GDM1 (cell line): Measurements from ENCODE around the gene EPHA1.
A peak's percentile ranks its signal among the peaks of the same experiment; 100 is the strongest.
"Not testable (repeated sequence)": the region's sequence is repeated elsewhere in the genome, so short reads cannot be mapped to it uniquely, and the experiment has no call there.

ENCODE experiments used
- DNase-seq: peaks from one replicate; lab custom pipeline; 2025; lab: John Stamatoyannopoulos, UW

The EPHA1 gene

DNA sequence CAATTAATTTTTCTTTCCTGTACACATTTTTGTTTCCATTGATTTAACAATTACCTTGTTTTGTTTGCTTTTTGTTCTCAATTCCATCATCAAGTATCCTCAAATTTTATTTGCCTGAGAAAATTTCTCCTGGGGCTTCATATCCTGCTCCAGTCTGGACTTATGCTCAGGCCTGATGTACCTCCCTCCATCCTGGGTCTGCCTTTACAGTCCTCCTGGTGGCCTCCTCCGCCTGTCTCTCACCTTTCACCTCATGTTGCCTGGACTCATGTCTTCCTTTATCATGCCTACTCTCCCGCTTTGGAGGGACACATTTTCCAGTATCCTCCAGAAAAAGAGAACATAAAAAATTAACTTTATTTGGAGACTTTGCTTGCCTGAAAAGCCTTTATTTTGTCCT is 22.5 kb upstream of the EPHA1 start:
- no peak for DNase-seq

DNA sequence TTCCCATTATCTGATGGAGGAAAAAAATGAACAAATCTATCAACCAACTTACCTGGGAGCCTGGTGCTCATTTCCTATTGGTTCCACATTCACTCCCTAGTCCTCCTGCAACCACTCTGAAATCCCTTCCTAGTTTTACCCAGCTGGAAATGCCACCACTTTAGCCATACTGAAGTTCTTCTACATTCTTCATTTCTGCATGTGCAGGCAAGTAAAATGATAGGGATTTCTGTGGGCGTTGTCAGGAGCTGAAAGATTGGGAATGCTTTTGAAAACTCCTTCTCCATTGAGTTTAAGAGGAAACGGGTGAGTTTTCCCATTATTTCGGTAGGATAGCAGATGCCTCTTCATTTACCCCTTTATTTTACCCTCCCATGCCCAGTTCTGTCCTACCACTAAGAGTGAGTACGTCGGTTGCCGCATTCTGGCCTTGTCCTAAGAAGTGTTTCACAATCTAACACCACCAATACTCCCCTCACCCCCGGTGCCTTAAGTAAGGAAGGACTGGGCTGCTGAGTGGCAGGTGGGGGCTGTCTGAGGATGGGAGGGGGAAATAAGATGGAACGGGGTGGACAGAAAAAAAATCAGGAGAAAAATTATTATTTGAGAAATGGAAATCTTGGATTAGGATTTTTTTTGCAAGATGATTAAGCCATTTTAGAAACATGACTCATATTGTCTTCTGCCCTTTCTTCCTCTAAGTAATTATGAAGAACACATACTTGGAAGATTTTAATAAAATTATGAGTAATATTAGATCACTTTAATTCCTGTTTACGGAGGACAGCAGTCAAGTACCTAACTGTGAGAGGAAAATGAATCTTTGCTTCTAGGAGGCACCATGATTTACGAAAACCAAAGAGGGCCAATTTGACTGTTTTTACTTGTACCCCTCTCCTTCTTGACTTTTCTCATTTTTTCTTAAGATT is 21.4 kb upstream of the EPHA1 start:
- no peak for DNase-seq

DNA sequence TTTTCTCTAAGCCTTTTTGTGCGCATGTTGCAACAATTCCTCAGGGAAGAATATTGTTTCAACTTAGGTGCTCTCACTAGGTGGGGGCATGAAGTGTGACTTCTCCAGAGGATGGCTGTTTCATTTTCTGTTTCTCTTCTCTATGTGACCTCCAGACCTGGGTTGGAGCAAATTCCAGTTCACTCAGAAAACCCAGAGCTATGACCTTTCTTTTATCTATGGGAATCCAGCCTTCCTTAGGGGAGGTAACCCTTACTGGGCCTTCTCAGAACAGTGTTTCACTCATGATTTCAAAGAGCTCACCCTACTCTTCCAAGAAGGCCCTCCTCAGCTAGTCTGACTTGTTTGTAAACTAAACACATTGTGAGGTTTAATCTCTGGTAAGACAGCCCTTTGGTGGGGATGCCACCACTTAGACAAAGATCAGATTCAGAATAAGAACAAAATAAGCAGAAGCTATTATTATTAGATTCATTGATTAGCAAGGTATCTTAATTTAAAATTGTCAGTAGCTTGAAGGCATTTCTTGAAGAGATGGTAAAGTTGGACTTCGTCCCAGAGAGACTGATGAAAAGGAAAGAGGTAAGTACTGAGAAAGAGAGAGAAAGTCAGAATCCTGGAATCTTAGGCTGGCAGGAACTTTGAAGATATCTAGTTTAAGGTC is 18.0 kb upstream of the EPHA1 start:
- no peak for DNase-seq

DNA sequence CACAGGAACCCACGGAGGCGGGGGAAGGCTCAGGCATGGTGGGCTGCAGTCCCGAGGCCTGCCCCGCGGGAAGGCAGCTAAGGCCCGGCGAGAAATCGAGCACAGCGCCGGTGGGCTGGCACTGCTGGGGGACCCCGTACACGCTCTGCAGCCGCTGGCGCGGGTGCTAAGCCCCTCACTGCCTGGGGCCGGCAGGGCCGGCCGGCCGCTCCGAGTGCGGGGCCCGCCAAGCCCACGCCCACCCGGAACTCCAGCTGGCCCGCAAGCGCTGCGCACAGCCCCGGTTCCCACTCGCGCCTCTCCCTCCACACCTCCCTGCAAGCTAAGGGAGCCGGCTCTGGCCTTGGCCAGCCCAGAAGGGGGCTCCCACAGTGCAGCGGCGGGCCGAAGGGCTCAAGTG is 15.8 kb upstream of the EPHA1 start:
- not testable (repeated sequence) for DNase-seq

DNA sequence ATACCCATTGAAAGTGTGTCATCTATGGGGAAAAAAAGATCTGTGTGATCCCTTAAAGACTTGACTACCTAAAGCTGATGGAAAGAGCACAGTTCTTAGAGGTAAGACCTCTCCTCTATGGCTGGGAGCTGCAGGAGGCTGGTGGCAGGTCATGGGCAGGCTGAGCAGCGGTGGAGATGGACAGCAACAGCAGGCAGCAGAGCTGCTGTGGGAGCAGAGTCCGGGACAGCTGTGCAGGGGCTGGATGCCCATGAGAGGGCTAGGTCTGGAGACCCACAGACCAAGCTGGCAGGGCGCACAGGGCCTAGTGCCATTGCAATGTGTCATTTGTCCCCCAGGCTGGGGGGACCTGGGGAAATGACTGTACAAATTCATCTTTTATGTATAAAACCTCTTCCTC is 13.4 kb upstream of the EPHA1 start:
- no peak for DNase-seq

DNA sequence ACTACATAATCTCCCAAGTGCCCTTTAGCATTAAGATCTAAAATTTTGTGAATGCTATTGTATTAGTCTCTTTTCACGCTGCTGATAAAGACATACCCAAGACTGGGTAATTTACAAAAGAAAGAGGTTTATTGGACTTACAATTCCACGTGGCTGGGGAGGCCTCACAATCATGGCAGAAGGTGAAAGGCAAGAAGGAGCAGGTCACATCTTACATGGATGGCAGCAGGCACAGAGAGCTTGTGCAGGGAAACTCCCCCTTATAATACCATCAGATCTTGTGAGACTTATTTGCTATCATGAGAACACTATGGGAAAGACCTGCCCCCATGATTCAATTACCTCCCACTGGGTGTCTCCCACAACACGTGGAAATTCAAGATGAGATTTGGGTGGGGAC is 12.0 kb upstream of the EPHA1 start:
- not testable (repeated sequence) for DNase-seq

DNA sequence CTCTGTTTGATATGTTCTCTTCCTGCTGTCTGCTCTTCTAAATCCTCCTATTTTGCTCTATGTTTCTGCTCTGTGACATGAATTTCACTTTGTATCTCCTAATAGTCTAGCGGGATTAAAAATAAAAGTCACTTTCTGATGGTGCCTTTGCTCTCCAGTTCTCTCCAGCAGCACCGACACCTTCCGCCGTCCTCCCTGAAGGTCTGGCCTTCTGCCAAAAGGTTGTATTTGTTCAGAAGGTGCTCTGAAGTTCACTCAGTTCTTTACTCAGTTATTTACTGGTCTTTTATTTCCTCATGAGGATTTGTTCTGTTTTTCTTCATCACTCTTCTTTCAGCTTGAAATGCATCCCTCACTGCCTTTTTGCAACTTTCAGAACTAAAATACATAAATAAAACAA is 11.2 kb upstream of the EPHA1 start:
- DNase-seq, result no peak

DNA sequence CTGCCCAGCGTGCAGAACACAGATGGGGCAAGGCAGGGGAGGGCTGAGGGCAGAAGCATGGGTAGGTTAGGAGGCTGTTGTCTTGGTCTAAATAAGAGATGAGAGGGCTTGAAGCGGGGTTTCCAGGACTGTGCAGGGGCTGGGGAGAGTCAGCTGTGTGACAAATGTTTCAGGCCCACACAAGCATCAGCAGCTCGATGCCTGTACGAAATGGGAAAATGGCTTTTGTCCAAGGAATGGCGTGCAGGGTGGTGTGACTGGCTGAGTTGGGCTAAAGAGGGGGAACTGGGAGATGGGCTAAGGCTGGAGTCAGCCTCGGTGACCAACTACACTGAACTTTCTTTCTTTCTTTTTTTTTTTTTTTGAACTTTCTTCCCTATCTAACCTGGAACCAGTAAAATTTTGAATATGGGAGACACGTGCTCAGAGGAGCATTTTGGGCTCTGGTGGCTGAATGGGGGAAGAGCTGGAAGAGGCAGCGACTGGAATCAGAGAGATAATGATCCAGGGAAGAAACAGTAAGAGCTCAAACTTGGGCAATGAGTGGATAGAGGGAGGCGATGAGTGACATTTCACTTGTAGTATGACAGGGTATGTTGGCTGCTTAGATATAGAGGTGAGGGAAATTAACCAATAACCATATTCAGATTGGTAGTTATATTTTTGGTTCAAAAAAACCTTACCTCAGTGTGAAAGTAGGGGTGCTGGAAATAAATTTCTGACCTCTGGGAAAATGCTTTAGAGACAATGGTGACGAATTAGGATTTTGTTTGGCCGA is 10.2 kb upstream of the EPHA1 start:
- no peak for DNase-seq

DNA sequence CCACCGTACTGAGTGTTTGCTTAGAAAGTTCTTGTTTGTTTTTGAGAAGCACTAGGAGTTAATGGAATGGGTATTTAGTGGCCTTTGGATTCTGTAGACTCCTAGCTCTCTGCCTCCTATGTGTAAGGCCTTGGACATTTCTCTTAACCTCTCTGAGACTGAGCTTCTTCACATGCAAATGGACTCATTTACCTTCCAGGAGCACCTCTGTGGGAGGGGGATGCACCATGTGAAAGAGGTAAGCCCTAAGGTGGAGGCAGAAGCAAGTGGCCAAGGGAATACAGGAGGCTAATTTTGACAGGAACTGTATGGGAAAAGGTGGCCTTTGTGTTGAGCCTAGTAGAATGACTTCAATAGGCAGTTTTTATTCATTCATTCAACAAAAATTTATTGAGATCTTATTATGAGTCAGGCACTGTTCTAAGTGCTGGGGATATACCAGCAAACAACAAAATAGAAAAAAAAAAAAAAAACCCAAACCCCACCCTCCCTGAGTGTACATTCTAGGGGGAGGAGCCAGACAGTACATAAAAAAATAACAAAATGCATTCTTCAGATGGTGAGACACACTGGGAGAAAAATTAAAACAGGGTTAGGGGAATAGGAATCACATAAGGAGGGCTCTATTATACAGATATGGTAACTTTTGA is 9.2 kb upstream of the EPHA1 start:
- no peak for DNase-seq

DNA sequence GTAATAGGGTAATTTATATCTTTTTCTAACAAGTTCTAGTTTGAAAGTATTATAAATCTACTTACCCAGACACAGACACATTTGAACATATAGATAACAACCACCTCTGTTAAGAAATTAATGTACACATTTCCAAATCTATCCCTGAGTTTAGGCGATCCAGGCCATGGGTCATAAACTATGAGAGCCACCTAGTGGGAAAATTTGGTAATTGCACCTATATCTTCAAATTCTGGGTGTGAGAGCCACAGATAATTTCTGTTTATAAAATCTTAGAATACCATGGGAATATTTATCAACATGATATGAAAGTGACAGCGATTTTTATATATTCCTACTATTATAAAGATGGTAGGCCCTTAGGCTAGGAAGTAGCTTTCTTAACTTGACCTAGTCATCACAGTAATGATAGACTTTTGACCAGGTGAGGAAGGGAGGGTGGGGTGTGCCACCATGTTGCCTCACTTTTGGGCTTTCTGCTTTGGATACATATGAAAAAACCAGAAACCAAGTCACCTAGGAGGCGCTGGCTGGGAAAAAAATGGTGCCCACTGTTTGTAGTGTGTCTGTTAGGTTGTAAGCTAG is 8.0 kb upstream of the EPHA1 start:
- DNase-seq, result peak; percentile 41

DNA sequence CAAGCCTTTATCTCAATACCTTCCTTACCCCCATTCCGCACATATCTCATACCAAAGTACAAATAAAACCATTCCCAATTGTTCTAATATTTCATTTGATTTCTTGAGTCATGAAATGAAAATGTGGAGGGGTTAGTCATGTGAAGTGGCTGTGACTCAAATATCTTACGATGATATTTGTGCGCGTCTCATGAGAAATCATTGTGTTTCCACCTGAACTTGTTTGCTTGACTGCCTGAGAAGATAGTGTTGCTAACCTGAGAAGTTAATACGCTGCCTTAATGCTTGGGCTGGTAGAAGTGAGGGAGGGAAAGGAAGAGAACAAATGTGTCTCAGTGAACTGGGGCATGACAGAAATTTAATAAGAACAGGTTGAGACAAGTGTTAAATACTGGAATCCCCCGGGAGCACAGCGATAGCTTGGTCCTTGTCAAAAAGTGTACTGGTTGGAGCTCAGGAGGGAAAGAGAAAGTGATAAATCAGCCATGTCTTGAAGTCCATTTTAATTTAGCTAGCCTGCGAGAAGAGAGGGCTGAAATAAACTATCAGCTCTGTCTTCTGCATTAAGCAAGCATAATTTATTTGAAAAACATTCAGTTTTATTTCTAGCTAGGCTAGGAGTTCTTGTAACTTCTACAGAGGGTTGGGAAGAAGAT is 7.2 kb upstream of the EPHA1 start:
- no peak for DNase-seq

DNA sequence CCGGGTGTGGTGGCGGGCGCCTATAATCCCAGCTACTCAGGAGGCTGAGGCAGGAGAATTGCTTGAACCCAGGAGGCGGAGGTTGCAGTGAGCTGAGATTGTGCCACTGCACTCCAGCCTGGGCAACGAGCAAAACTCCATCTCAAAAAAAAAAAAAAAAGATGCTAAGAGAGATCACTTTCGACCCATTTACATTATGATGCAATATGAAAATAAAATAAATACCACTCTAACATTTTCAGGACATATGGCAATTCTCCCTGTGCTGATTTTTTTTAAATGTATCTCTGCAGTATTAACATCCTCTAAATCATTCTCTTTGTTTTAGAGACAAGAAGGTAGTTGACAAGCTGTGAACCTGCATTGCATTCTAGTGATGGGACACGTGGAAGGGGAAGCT is 6.6 kb upstream of the EPHA1 start:
- not testable (repeated sequence) for DNase-seq

DNA sequence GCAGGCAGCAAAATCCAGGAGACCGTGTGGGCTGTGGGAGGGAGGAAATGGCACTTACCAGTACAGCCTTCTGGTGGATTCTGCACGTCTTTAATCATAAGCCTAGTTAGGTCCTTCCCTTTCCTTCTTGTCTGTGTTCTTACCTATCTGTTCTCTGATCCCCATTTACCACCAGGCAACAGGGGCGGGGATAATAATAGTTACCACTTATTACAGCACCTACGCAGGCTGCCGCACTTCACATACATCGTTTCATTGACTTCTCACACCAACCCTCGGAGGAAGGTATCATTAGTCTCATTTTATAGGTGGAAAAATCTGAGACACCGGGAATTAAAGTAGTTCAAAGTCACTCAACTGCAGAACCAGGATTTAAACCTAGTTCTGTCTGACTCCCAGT is 4.5 kb upstream of the EPHA1 start:
- DNase-seq, result no peak

DNA sequence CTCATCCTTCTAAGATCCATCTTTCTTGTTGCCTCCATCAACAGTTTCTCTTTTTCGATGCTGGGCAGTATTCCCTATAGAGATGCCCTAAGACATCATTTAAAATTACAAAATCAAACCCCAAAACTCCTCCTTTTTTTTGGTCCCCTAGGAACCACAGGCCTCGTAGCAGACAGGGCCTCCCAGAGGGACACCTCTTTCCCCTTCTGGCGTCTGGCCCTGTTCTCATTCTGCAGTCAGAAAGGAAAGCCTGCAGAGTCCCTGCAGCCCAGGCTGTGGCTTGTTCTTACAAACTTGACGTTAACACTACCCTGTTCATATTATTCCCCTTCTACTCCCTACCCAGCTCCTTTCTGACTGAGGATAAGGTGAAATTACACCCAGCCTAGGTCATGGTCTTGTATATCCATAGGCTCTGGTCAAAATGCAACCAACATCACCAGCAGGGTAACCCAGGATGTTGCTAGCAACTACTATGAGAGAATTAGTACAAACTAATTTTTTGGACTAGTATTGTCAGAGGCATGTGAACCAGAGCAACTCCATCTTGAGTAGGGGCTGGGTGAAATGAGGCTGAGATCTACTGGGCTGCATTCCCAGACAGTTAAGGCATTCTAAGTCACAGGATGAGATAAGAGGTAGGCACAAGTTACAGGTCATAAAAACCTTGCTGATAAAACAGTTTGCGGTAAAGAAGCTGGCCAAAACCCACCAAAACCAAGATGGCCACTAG is 3.5 kb upstream of the EPHA1 start:
- DNase-seq, result no peak

DNA sequence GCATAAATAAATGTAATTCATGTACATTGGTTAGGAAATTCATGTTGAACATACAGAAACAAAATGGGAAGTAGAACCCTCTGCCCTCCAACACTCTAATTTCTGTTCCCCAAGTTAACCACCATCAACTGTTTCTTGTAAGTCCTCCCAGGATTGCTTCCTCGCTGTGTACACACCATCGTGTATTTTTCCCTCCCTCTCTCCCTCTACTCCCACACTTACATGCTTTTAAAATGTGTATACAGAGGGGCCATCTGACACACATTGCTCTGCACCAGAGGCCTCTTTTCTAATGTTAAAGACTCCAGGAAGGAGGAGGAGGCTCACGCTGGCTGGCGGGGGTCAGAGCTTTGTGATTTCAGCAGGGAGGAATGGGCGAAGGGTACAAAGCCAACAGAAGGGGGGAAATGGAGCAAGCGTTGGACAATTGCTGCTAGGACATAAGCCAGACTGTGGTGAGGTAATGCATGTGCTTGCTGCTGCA is 1.9 kb upstream of the EPHA1 start:
- no peak for DNase-seq

DNA sequence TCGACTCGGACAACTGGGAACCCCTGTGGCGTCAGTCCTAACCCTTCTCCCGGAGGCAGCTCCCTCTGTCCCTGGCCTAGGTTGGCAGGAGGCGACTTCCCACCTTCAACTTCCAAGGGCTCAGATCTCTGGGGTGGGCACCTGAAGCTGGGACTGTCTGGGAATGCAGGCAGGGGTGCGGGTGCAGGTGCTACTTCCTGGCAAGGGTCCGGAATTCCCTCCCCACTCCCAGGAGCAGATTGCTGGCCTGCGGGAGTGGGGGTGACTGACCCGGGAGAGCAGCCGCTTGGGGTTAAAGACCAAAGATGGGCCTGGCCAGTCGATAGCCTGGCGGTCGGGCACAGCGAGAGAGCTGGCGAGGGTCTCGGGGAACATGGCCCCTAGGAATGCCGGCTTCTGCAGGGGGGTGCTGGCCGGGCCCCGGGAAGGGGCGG is 387 bp downstream of the EPHA1 start:
- no peak for DNase-seq

DNA sequence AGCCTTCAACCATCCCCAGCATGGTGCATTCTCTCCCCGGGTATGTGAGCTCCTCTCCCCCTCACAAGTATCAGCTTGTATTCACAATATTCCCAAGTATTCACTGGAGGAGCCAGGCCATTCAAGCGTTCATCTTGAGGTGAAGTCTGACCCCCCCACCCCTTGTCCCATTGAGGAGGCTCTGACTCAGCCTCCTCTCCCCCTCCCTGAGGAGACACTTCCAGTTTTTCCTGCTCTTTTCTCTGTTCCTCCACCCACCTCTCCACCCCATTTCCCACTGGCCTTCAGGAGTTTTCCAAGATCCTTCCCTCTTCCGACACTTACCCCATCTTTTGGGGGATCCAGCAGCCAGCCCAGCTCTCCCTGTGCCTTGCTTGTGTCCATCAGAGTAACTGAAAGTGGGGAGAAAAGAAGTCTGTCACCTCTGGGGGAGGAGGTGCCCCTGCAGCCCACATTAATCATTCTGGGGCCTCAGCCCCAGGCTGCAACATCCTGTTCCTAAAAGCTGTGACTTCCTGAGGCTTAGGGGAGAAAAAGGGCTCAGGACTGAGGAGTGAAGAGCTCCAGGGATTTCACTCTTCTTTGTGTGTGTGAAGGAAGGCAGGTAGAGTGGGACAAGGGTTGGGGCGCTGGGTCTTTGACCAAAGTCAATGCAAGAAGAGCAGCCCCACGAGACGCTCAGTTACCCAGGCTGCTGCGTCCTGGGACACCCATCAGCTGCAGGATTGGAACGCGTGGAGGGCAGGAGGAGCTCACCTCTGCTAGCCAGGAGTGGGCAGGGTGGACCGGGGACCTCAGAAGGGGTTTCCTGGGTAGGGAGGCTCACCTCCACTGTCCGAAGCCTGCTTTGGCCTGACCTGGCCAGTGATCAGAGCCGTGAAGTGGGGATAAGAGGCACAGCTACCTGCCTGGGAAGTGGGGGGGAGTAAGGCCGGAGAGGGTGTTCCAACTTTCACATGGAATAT is 1.1 kb downstream of the EPHA1 start:
- peak; percentile 48 for DNase-seq

DNA sequence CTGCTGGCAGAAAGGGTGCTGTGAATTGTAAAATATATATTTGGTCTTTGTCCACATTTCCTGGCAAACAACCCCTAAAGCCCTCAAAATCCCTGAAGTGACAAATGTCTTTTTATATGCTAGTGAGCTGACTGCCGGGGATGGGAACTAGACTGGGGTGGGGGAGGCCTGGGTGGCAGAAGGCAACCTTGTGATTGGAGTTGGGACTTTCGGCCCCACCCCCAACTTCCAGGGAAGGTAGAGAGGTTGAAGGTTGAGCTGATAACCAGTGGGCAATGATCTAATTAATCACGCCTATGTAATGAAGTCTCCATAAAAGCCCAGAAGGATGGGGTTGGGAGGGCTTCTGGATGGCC is 2.7 kb downstream of the EPHA1 start:
- DNase-seq, result no peak
